Prostate gland (tissue), 2 donors: ENCODE data around the gene PHKG2.

Source experiments
- POLR2A ChIP-seq: fragments of 450-650 bp; IDR thresholded peaks from one replicate; pipeline ENCODE4 v1.6.1; 2016; ENCODE audit warnings: antibody characterized with exemption, mild to moderate bottlenecking
- POLR2AphosphoS5 ChIP-seq: sonication (generic); formaldehyde crosslinking; IDR thresholded peaks from one replicate; pipeline ENCODE4 v1.6.1; 2017; ENCODE audit warnings: antibody characterized with exemption
- TF ChIP-seq, protein P1 (sequence below), 4 experiments: fragments of 200-600 bp in 2 of 4; fragments of 450-650 bp in 2 of 4; sonication (generic) in 2 of 4; IDR thresholded peaks; 1 replicate in 3 of 4; 2 replicates in 1 of 4; pipeline ENCODE4 v1.5.1; 2016 to 2019; ENCODE audit warnings: antibody characterized with exemption in 4 of 4, mild to moderate bottlenecking in 2 of 4, moderate library complexity in 2 of 4

DNA sequence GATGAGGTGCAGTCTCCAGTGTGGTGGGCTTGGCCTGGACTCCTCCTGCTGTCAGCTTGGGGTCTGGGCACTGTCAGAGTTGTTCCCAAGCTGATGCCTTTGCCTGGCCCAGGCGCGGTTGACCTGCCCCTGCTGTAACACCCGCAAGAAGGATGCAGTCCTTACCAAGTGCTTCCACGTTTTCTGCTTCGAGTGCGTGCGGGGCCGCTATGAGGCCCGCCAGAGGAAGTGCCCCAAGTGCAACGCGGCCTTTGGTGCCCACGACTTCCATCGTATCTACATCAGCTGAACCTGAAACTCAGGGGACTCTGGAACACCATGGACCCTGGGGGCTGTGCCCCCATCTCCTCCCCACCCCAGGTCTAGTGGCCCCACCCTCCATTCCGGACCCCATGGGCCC lies 25.6 kb downstream of the PHKG2 start:
- no peak for TF ChIP-seq POLR2AphosphoS5
- TF ChIP-seq, protein P1, sequence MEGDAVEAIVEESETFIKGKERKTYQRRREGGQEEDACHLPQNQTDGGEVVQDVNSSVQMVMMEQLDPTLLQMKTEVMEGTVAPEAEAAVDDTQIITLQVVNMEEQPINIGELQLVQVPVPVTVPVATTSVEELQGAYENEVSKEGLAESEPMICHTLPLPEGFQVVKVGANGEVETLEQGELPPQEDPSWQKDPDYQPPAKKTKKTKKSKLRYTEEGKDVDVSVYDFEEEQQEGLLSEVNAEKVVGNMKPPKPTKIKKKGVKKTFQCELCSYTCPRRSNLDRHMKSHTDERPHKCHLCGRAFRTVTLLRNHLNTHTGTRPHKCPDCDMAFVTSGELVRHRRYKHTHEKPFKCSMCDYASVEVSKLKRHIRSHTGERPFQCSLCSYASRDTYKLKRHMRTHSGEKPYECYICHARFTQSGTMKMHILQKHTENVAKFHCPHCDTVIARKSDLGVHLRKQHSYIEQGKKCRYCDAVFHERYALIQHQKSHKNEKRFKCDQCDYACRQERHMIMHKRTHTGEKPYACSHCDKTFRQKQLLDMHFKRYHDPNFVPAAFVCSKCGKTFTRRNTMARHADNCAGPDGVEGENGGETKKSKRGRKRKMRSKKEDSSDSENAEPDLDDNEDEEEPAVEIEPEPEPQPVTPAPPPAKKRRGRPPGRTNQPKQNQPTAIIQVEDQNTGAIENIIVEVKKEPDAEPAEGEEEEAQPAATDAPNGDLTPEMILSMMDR (IDR thresholded peaks at IDR 0.05) = no peak
- no peak for TF ChIP-seq POLR2A
